ENCODE measurements around the gene TUBGCP2.

DNA sequence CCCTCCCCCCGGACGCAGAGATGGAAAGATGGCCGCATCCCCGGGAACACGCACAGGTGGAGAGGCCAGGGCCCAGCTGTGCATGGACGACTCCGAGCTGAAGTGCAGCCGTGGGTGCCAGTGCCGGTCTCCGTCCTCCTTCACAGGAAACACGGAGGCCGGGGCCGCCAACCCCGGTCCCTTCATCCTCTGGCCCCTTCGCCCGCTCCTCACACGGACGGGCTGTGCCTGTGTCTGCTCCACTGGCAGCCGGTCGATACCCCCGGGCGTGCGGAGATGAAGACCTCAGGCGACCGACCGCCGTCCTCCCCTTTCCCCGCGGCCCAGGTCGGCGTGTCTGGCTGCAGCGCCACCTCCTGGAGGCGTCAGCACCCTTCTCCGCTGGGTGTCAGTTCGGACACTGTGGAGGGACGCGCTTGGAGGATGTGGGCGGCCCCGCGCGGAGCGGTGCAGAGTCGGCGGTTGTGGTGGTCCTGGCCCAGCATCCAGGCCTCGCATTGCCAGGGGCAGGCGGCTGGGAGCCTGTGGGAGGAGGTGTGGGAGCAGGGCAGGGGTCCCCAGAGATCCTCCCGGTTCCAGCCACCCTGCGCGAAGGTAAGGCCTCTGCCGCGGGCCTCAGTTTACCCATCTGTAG lies 9.9 kb upstream of the TUBGCP2 start:
- TF ChIP-seq POLR2A (IDR thresholded peaks at IDR 0.05; ENCODE audit: low read length) = no peak
- TF ChIP-seq GATA1 (IDR thresholded peaks at IDR 0.05; ENCODE audit: low read depth, low read length) = no peak

Measured in erythroblast (primary cell).